Thyroid gland (tissue), 4 donors: ENCODE data around the gene SUGP2. TPM values are rescaled to one million over a fixed set of nuclear protein-coding genes. Genes with fewer than 3 reads are reported as not detected.

ENCODE experiments used
- DNase-seq, 2 donors: peaks; one replicate each; pipeline ENCODE4 v3.0.0-alpha.2; 2019
- H3K27ac ChIP-seq, 3 donors: fragments of 200-600 bp; sonication (generic); 1 replicate in 2 of 3; 2 replicates in 1 of 3; pipeline ENCODE4 v1.5.1; 2016 to 2019; ENCODE audit warnings: mild to moderate bottlenecking in 1 of 3, moderate library complexity in 1 of 3
- H3K27me3 ChIP-seq: fragments of 200-600 bp; sonication (generic); one replicate; pipeline ENCODE4 v1.5.1; 2019
- H3K36me3 ChIP-seq, 2 donors: fragments of 200-600 bp; sonication (generic); one replicate each; pipeline ENCODE4 v1.5.1; 2016 to 2019
- H3K4me1 ChIP-seq, 2 donors: fragments of 200-600 bp; sonication (generic); one replicate each; pipeline ENCODE4 v1.5.1; 2017 to 2019
- H3K4me3 ChIP-seq, 3 donors: fragments of 200-600 bp; sonication (generic); replicated peaks in 1 of 3; 1 replicate in 2 of 3; 2 replicates in 1 of 3; pipeline ENCODE4 v1.5.1; 2016; ENCODE audit warnings: mild to moderate bottlenecking in 1 of 3
- H3K9me3 ChIP-seq: fragments of 200-600 bp; sonication (generic); one replicate; pipeline ENCODE4 v1.5.1; 2017
- CTCF ChIP-seq, 6 experiments: fragments of 200-600 bp in 3 of 6; fragments of 450-650 bp in 3 of 6; sonication (generic) in 3 of 6; IDR thresholded peaks; one replicate each; pipeline ENCODE4 v1.5.1; 2016 to 2019; ENCODE audit warnings: antibody characterized with exemption in 6 of 6, mild to moderate bottlenecking in 2 of 6, inconsistent platforms in 1 of 6, moderate library complexity in 1 of 6
- POLR2A ChIP-seq, 2 donors: fragments of 450-650 bp; IDR thresholded peaks; one replicate each; pipeline ENCODE4 v1.6.1; 2017; ENCODE audit warnings: antibody characterized with exemption in 2 of 2, mild to moderate bottlenecking in 2 of 2, moderate library complexity in 1 of 2
- WGBS, 2 donors: methylation state at CpG; one replicate each; pipeline ENCODE4 v1.1.5; 2017; 5-methylcytosine and 5-hydroxymethylcytosine counted together
- intact Hi-C: fragments of 100-400 bp; cut with DNase I; formaldehyde crosslinking; loops from one replicate; pipeline ENCODE4 v1.15.1; 2023
- total RNA-seq, 4 donors: library from RNA; depleted of rRNA; stranded (reverse); fragments of >200 nt; gene quantifications; one replicate each; pipeline ENCODE4 v1.2.3, GENCODE V29; 2016

SUGP2 gene
- total RNA-seq, 4 donors from 2014 or later = 70.3 to 93.5 (median 82.2) TPM

DNA sequence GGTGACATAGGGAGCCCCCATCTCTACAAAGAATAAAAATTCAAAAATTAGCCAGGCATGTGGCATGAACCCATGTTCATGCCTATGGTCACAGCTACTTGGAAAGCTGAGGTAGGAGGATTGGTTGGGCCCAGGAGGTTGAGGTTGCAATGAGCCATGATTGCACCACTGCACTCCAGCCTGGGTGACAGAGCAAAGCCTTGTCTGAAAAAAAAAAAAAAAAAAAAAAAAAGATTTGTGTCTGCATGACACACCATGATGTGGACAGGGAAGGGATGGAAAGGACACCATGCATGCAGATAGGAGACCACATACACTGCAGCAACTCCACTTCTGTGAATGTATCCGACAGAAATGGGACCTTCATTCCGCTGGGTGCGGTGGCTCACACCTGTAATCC lies 58.3 kb downstream of the SUGP2 start:
- intact Hi-C loops = no loop called here
- no peak for TF ChIP-seq POLR2A (IDR thresholded peaks at IDR 0.05)
- no peak for TF ChIP-seq CTCF (IDR thresholded peaks at IDR 0.05)
- H3K36me3 ChIP-seq = no peaks in the 10 kb centered on the region
- DNase-seq = no peak
- H3K4me3 ChIP-seq = no peak overlapping the region
- WGBS, 2 donors = 96 to 98% methylated on average over 3 of the region's 3 CpGs
- H3K27ac ChIP-seq = peak overlapping the region in 1 of 3 donors; percentile 91
- H3K27me3 ChIP-seq = no peaks in the 10 kb centered on the region
- peaks cover 14 to 31% of the 10 kb centered on the region in 2 donors for H3K4me1 ChIP-seq
- no peaks in the 10 kb centered on the region for H3K9me3 ChIP-seq

DNA sequence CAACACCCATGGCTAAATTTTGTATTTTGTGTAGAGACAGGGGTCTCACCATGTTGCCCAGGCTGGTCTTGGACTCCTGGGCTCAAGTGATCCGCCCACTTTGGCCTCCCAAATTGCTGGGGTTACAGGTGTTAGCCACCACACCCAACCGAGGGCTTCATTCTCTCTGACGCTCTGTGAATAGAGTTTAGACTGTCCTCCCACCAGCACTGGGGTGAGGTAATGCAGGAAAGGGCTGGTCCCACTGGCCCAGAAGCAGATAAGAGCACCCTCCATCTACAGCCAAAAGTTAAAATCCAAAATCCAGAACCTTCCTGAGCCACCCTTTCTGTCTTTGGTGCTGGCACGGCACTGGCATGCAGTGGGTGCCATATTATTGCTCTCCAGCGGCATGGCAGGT lies 60.5 kb downstream of the SUGP2 start:
- no peaks in the 10 kb centered on the region for H3K9me3 ChIP-seq
- peak overlapping the region in 2 of 3 donors; percentile 96 to 99 for H3K27ac ChIP-seq
- intact Hi-C loops = no loop called here
- no peaks in the 10 kb centered on the region for H3K27me3 ChIP-seq
- H3K36me3 ChIP-seq = no peaks in the 10 kb centered on the region
- TF ChIP-seq POLR2A (IDR thresholded peaks at IDR 0.05) = no peak
- TF ChIP-seq CTCF (IDR thresholded peaks at IDR 0.05) = no peak
- 74 to 90% methylated on average over 4 to 5 of the region's 5 CpGs for WGBS, 2 donors
- no peak overlapping the region for H3K4me3 ChIP-seq
- H3K4me1 ChIP-seq = peaks cover 27 to 41% of the 10 kb centered on the region in 2 donors
- DNase-seq = no peak

GRCh38 chr19:18972301-18972811 lies 61.0 kb downstream of the SUGP2 start:
- peak overlapping the region in 2 of 3 donors; percentile 96 to 99 for H3K27ac ChIP-seq

DNA sequence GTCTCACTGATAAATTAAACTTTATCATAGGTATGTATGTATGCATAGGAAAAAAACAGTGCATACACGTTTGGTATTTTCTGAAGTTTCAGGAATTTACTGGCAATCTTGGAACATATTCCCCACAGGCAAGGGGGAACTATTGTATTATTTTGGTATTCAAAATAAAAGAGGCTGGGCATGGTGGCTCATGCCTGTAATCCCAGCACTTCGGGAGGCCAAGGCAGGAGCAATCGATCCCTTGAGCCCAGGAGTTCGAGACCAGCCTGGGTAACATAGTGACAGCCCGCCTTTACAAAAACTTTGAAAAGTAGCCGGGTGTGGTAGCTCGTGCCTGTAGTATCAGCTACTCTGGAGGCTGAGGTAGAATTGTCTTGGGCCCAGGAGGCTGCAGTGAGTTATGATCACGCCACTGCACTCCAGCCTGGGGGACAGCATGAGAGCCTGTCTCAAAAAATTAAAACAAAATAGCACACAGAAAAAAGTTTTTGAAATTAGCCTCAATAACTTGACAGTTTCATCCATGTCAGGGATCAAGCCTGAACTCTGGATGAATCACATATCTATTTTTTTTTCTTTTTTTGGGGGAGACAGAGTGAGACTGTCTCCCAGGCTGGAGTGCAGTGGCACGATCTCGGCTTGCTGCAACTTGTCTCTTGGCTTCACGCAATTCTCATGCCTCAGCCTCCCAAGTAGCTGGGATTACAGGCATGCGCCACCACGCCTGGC lies 63.2 kb downstream of the SUGP2 start:
- DNase-seq = peak in 1 of 2 donors; percentile 20
- Histone ChIP-seq H3K4me3 (no peak overlapping the region), H3K27ac (peak overlapping the region; percentile 96 to 99 (median 96)), H3K9me3 (no peaks in the 10 kb centered on the region), H3K36me3 (no peaks in the 10 kb centered on the region), H3K27me3 (no peaks in the 10 kb centered on the region), H3K4me1 (peaks cover 33 to 51% of the 10 kb centered on the region in 2 donors)
- WGBS, 2 donors = 80 to 85% methylated on average over 13 of the region's 13 CpGs
- intact Hi-C loops = no loop called here
- no peak for TF ChIP-seq POLR2A (IDR thresholded peaks at IDR 0.05)

More at GRCh38 chr19:18972301-18972811, 61.0 kb downstream of the SUGP2 start:
- H3K4me1 ChIP-seq = peaks cover 30 to 40% of the 10 kb centered on the region in 2 donors
- H3K27me3 ChIP-seq = no peaks in the 10 kb centered on the region
- intact Hi-C loops = no loop called here
- no peak for DNase-seq
- H3K36me3 ChIP-seq = no peaks in the 10 kb centered on the region
- no peak overlapping the region for H3K4me3 ChIP-seq
- H3K9me3 ChIP-seq = no peaks in the 10 kb centered on the region
- TF ChIP-seq POLR2A (IDR thresholded peaks at IDR 0.05) (no peak), CTCF (IDR thresholded peaks at IDR 0.05) (no peak)
- 46 to 49% methylated on average over 12 of the region's 12 CpGs for WGBS, 2 donors

DNA sequence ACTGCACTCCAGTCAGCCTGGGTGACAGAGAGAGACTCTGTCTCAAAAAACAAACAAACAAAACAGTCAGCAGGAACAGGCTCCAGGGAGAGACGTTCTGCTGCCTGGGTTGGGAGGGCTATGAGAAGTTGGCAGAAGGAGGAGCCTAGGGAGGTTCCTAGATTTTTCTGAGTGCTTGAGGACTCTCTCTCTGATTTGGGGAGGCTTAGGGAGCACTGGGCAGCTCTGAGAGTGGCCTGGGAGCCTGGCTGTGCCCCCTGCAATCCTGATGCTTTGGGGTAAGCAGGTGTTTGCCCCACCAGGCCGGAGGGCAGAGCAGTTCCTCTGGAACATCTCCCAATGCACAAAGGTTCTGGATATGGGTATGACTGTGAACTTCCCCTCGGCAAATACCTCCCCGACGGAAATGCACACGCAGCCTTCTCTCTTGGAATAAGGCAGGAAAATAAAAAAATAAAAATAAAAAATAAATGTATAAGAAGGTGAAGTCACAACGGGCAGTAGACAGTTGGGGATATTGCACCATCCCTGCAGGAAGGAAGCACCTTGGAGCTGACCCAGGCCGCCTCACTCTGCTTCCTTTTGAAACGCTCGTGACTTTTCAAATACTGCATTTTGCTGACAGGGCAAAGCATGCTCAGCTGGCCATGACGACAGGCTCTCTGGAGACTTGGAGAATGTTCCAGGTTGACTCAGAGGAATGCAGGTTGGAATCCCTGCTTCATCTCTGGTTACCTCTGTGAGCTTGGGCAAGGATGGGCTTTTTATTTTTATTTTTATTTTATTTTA lies 65.8 kb downstream of the SUGP2 start:
- intact Hi-C loops = no loop called here
- no peaks in the 10 kb centered on the region for H3K36me3 ChIP-seq
- H3K27me3 ChIP-seq = no peaks in the 10 kb centered on the region
- H3K27ac ChIP-seq = peak overlapping the region; percentile 96 to 99 (median 96)
- peaks cover 33 to 45% of the 10 kb centered on the region in 2 donors for H3K4me1 ChIP-seq
- H3K9me3 ChIP-seq = no peaks in the 10 kb centered on the region
- DNase-seq = peak; percentile 97 to 98
- no peak for TF ChIP-seq CTCF (IDR thresholded peaks at IDR 0.05)
- TF ChIP-seq POLR2A (IDR thresholded peaks at IDR 0.05) = peak in 1 of 2 donors; percentile 25
- WGBS, 2 donors = 9 to 19% methylated on average over 11 of the region's 11 CpGs
- H3K4me3 ChIP-seq = no peak overlapping the region
